SK-N-SH (cell line): ENCODE results near the gene CAPN5.

Experiments
- EP300 ChIP-seq, 2 experiments: IDR thresholded peaks; 2 replicates each; pipeline versions ENCODE4 v1.4.0 to v1.6.1; 2012; ENCODE audit warnings: borderline replicate concordance in 1 of 2, low read depth in 1 of 2, low read length in 1 of 2
- EZH2phosphoT487 ChIP-seq: fragments of 200-600 bp; sonication (generic); IDR thresholded peaks from 2 replicates; pipeline ENCODE4 v1.6.1; 2017; ENCODE audit warnings: low read depth, mixed run types, mild to moderate bottlenecking, antibody characterized with exemption, moderate library complexity, borderline replicate concordance
- POLR2AphosphoS5 ChIP-seq: IDR thresholded peaks from 2 replicates; pipeline ENCODE4 v1.6.1; 2012; ENCODE audit warnings: low read depth, low read length
- RAD21 ChIP-seq: IDR thresholded peaks from 2 replicates; pipeline ENCODE4 v1.6.1; 2012; ENCODE audit warnings: mild to moderate bottlenecking, low read length
- RFX5 ChIP-seq: IDR thresholded peaks from 2 replicates; pipeline ENCODE4 v1.6.1; 2012; ENCODE audit warnings: mild to moderate bottlenecking, improper control_type of control experiment, low read length
- TAF1 ChIP-seq: IDR thresholded peaks from 2 replicates; pipeline ENCODE4 v1.6.1; 2012; ENCODE audit warnings: low read depth, mild to moderate bottlenecking, low read length, moderate library complexity, borderline replicate concordance
- TF ChIP-seq, protein P1 (sequence below): IDR thresholded peaks from 2 replicates; pipeline ENCODE4; 2012
- TF ChIP-seq, protein P2 (sequence below): fragments of 200-600 bp; sonication (generic); IDR thresholded peaks from 2 replicates; pipeline ENCODE4 v1.6.1; 2017; ENCODE audit warnings: antibody characterized with exemption, mild to moderate bottlenecking, moderate library complexity
- TF ChIP-seq, protein P3 (sequence below): IDR thresholded peaks from 2 replicates; pipeline ENCODE4 v1.6.1; 2012; ENCODE audit warnings: mild to moderate bottlenecking, low read depth, low read length, moderate library complexity
- TF ChIP-seq, protein P4 (sequence below): IDR thresholded peaks from 2 replicates; pipeline ENCODE4 v1.4.0; 2012; ENCODE audit warnings: low read depth

DNA sequence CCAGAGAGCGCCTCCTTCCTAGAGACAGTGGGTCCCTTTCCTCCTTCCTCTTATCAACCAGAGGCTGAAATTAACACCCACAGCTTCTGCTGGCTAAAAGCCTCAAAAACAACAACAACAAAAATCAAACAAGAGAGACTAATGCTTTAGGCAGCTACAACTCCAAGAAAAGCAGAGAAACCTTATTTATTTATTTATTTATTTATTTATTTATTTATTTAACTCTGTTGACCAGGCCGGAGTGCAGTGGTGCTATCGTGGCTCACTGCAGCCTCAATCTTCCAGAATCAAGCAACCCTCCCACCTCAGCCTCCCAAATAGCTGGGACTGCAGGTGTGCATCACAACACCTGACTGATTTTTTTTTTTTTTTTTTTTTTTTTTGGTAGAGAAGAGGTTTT lies 35.2 kb upstream of the CAPN5 start:
- TF ChIP-seq, protein P1, sequence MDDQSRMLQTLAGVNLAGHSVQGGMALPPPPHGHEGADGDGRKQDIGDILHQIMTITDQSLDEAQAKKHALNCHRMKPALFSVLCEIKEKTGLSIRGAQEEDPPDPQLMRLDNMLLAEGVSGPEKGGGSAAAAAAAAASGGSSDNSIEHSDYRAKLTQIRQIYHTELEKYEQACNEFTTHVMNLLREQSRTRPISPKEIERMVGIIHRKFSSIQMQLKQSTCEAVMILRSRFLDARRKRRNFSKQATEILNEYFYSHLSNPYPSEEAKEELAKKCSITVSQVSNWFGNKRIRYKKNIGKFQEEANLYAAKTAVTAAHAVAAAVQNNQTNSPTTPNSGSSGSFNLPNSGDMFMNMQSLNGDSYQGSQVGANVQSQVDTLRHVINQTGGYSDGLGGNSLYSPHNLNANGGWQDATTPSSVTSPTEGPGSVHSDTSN = no peak
- TF ChIP-seq POLR2AphosphoS5 (no peak), RAD21 (no peak), RFX5 (no peak), EP300 (IDR thresholded peaks at IDR 0.05; ENCODE audit: borderline replicate concordance in 1 of 2, low read depth in 1 of 2, low read length in 1 of 2) (no peak), EZH2phosphoT487 (no peak), TAF1 (no peak)
- TF ChIP-seq, protein P2, sequence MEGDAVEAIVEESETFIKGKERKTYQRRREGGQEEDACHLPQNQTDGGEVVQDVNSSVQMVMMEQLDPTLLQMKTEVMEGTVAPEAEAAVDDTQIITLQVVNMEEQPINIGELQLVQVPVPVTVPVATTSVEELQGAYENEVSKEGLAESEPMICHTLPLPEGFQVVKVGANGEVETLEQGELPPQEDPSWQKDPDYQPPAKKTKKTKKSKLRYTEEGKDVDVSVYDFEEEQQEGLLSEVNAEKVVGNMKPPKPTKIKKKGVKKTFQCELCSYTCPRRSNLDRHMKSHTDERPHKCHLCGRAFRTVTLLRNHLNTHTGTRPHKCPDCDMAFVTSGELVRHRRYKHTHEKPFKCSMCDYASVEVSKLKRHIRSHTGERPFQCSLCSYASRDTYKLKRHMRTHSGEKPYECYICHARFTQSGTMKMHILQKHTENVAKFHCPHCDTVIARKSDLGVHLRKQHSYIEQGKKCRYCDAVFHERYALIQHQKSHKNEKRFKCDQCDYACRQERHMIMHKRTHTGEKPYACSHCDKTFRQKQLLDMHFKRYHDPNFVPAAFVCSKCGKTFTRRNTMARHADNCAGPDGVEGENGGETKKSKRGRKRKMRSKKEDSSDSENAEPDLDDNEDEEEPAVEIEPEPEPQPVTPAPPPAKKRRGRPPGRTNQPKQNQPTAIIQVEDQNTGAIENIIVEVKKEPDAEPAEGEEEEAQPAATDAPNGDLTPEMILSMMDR = no peak
- TF ChIP-seq, protein P3, sequence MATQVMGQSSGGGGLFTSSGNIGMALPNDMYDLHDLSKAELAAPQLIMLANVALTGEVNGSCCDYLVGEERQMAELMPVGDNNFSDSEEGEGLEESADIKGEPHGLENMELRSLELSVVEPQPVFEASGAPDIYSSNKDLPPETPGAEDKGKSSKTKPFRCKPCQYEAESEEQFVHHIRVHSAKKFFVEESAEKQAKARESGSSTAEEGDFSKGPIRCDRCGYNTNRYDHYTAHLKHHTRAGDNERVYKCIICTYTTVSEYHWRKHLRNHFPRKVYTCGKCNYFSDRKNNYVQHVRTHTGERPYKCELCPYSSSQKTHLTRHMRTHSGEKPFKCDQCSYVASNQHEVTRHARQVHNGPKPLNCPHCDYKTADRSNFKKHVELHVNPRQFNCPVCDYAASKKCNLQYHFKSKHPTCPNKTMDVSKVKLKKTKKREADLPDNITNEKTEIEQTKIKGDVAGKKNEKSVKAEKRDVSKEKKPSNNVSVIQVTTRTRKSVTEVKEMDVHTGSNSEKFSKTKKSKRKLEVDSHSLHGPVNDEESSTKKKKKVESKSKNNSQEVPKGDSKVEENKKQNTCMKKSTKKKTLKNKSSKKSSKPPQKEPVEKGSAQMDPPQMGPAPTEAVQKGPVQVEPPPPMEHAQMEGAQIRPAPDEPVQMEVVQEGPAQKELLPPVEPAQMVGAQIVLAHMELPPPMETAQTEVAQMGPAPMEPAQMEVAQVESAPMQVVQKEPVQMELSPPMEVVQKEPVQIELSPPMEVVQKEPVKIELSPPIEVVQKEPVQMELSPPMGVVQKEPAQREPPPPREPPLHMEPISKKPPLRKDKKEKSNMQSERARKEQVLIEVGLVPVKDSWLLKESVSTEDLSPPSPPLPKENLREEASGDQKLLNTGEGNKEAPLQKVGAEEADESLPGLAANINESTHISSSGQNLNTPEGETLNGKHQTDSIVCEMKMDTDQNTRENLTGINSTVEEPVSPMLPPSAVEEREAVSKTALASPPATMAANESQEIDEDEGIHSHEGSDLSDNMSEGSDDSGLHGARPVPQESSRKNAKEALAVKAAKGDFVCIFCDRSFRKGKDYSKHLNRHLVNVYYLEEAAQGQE = no peak
- TF ChIP-seq, protein P4, sequence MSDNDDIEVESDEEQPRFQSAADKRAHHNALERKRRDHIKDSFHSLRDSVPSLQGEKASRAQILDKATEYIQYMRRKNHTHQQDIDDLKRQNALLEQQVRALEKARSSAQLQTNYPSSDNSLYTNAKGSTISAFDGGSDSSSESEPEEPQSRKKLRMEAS = no peak
